Activated CD4-positive, alpha-beta T cell treated with anti-CD3 and anti-CD28 coated beads for 36 hours (primary cell): ENCODE measurements around the gene STK35. TPM values are rescaled to one million over a fixed set of nuclear protein-coding genes. Genes with fewer than 3 reads are reported as not detected.

Source experiments
- ATAC-seq: fragments of 200-7000 bp; cut with Tn5 transposase; one replicate; pipeline ENCODE4 v1.10.0; 2021; ENCODE audit warnings: mild to moderate bottlenecking, moderate library complexity
- CTCF ChIA-PET: fragments of 350-600 bp; sonication (Branson Sonifier 250); formaldehyde crosslinking; loops from one replicate; lab custom pipeline; 2021; ENCODE audit warnings: antibody characterized with exemption; lab: Charles Lee
- POLR2A ChIA-PET: fragments of 350-600 bp; sonication (Branson Sonifier 250); formaldehyde crosslinking; loops from one replicate; lab custom pipeline; 2021; ENCODE audit warnings: antibody characterized with exemption, inconsistent platforms; lab: Charles Lee
- DNase-seq: peaks from one replicate; pipeline ENCODE4 v3.0.0-alpha.2; 2020
- H3K27ac Mint-ChIP-seq: one replicate; pipeline ENCODE4 v1.8.0; 2021; ENCODE audit warnings: mixed read lengths
- H3K27me3 Mint-ChIP-seq: one replicate; pipeline ENCODE4 v1.8.0; 2021; ENCODE audit warnings: mixed read lengths
- H3K36me3 Mint-ChIP-seq: one replicate; pipeline ENCODE4 v1.8.0; 2021; ENCODE audit warnings: low read depth, mixed read lengths
- H3K4me1 Mint-ChIP-seq: one replicate; pipeline ENCODE4 v1.8.0; 2021; ENCODE audit warnings: mixed read lengths
- H3K4me3 Mint-ChIP-seq: one replicate; pipeline ENCODE4 v1.8.0; 2021; ENCODE audit warnings: mild to moderate bottlenecking, moderate library complexity, mixed read lengths
- H3K9me3 Mint-ChIP-seq: one replicate; pipeline ENCODE4 v1.8.0; 2021; ENCODE audit warnings: low read depth, mixed read lengths
- intact Hi-C, 2 experiments: fragments of 100-400 bp; cut with DNase I in 1 of 2; cut with micrococcal nuclease in 1 of 2; formaldehyde crosslinking; loops; one replicate each; pipeline versions ENCODE4 v1.14.2 to v1.15.1; 2022 to 2024; cut with DNase I, micrococcal nuclease
- total RNA-seq, 2 experiments: library from RNA; stranded (reverse); gene quantifications; one replicate each; pipeline ENCODE4 v1.2.3, GENCODE V29; 2021

The STK35 gene
- total RNA-seq, 2 experiments from 2014 or later = 18.2 to 20.9 TPM

GRCh38 chr20:2137552-2138201 is 36.0 kb downstream of the STK35 start:
- no peaks in the 10 kb centered on the region for H3K9me3 Mint-ChIP-seq
- no peak overlapping the region for H3K27ac Mint-ChIP-seq
- POLR2A ChIA-PET = no interaction called here
- H3K36me3 Mint-ChIP-seq = peaks cover 3% of the 10 kb centered on the region
- no peak for ATAC-seq
- intact Hi-C loops = no loop called here
- no peak overlapping the region for H3K4me3 Mint-ChIP-seq
- H3K27me3 Mint-ChIP-seq = no peaks in the 10 kb centered on the region
- no peak for DNase-seq
- H3K4me1 Mint-ChIP-seq = peaks cover 7% of the 10 kb centered on the region
- CTCF ChIA-PET = interaction anchor here (1.2 kb wide), 1 partner anchor 131 kb away, joined by 4 read pairs; no protein-coding TSS in a partner anchor

DNA sequence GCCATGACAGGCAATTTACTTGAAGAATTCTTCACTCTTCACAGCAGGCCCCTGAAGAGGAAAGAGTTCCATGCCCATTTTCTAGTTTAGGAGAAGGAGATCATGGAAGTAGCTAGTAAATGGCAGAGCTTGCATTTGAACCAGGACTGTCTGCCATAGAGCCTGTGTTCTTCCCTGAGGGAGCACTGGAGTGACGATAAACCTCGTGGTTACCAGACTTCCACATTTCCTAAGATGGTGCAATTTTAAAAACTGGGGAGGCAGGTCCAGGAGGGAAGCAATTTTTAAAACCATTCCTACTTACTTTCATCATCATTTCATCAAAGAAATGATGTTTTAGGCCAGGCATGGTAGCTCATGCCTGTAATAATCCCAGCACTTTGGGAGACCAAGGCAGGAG is 36.8 kb downstream of the STK35 start:
- no peak for DNase-seq

GRCh38 chr20:2139250-2139649 is 37.6 kb downstream of the STK35 start:
- no peak overlapping the region for H3K27ac Mint-ChIP-seq
- no peak for DNase-seq

More for the DNA sequence above, 36.8 kb downstream of the STK35 start:
- no peak for ATAC-seq
- Mint-ChIP-seq H3K36me3 (peaks cover 3% of the 10 kb centered on the region), H3K4me3 (no peak overlapping the region), H3K9me3 (no peaks in the 10 kb centered on the region), H3K27ac (no peak overlapping the region), H3K4me1 (peaks cover 4% of the 10 kb centered on the region), H3K27me3 (no peaks in the 10 kb centered on the region)
- POLR2A ChIA-PET = no interaction called here
- CTCF ChIA-PET = interaction anchor here (0.6 kb wide), 1 partner anchor 99 kb away, joined by 3 read pairs; no protein-coding TSS in a partner anchor
- intact Hi-C loops = no loop called here

DNA sequence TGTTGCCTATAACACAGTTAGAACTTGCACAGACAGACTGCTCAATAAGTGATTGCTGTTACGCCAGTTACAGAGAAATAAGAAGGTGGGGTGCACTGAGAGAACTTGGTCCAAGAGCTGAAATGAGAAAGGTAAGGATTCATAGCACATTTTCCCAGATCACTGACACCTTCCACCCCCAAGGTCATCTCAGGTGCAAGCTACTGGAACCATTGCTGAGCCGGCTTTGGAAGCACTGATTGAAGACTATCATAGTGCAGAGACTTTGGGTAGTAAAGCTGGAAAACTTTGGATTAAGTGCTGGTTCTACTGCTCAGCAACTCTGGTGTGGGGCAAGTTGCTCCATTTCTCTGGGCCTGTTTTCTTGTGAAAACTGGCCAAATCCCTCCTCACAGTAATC is 38.1 kb downstream of the STK35 start:
- POLR2A ChIA-PET = no interaction called here
- Mint-ChIP-seq H3K4me3 (no peak overlapping the region), H3K4me1 (peaks cover 4% of the 10 kb centered on the region), H3K27me3 (no peaks in the 10 kb centered on the region), H3K36me3 (peaks cover 6% of the 10 kb centered on the region), H3K27ac (no peak overlapping the region), H3K9me3 (no peaks in the 10 kb centered on the region)
- DNase-seq (no peak), ATAC-seq (no peak)
- intact Hi-C loops = no loop called here
- CTCF ChIA-PET = interaction anchor here (1.2 kb wide), 2 partner anchors 20 to 175 kb away, joined by 4 read pairs; no protein-coding TSS in a partner anchor

More at GRCh38 chr20:2139250-2139649, 37.6 kb downstream of the STK35 start:
- POLR2A ChIA-PET = no interaction called here
- Mint-ChIP-seq H3K4me1 (peaks cover 4% of the 10 kb centered on the region), H3K36me3 (peaks cover 5% of the 10 kb centered on the region), H3K4me3 (no peak overlapping the region), H3K27me3 (no peaks in the 10 kb centered on the region), H3K9me3 (no peaks in the 10 kb centered on the region)
- no peak for ATAC-seq
- CTCF ChIA-PET = interaction anchor here (0.6 to 1.2 kb wide), 3 partner anchors 19 to 100 kb away, joined by 3 to 4 read pairs (median 3); no protein-coding TSS in a partner anchor
- intact Hi-C loops = no loop called here

- ATAC-seq = no peak
- no peaks in the 10 kb centered on the region for H3K9me3 Mint-ChIP-seq
- no peak overlapping the region for H3K27ac Mint-ChIP-seq
- POLR2A ChIA-PET = no interaction called here
- intact Hi-C loops = no loop called here
- peaks cover 4% of the 10 kb centered on the region for H3K4me1 Mint-ChIP-seq
- no peaks in the 10 kb centered on the region for H3K27me3 Mint-ChIP-seq
- CTCF ChIA-PET = interaction anchor here (0.7 to 1.2 kb wide), 2 partner anchors 33 to 176 kb away, joined by 4 read pairs; no protein-coding TSS in a partner anchor
- peaks cover 6% of the 10 kb centered on the region for H3K36me3 Mint-ChIP-seq
- no peak overlapping the region for H3K4me3 Mint-ChIP-seq
- no peak for DNase-seq
Observed at GRCh38 chr20:2140561-2140960, 38.9 kb downstream of the STK35 start.

DNA sequence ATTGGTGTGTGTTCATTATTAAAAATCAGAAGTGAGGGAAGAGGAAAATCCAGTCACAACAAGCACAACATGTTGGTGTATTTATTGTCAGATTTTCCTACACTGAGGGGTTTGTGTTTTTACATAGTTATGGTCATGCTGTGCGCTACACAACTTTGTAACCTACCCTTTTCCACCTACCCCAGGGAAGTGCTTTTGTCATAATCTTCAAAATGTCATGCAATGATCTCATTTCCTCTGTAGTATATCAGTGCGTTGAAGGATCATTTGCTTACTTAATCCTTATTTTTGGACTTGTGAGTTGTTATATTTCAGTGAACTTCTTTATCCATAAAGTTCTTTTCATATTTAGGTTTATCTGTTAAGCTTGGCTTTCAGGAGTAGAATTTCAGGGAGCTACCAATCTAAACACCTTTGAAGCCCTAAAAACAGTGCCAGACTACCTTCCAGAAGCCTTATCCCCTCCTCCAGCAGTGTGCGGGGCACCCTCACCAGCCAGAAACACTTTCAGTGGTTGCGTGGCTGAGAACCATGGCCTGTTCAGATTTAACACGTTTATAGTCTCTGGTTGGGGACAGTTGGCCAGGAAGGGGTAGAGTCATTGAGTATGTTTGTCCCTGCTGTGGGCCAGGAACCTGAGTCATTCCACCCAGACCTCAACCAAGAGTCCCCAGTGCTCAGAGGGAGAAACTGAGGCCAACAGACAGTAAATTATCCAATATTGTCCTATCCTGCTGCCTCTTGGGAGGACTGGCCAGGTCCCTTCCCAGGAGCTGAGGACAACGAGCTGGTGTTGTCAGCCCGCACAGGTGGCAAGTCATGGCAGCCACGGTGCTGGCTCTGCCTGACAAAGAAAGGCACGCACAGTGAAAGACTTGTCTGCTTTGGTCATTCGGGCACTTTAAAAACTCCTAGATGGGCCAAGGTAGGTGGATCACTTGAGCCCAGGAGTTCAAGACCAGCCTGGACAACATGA is 40.3 kb downstream of the STK35 start:
- Mint-ChIP-seq H3K4me3 (no peak overlapping the region), H3K4me1 (peaks cover 4% of the 10 kb centered on the region), H3K36me3 (peaks cover 6% of the 10 kb centered on the region), H3K27me3 (no peaks in the 10 kb centered on the region), H3K27ac (no peak overlapping the region), H3K9me3 (no peaks in the 10 kb centered on the region)
- ATAC-seq (no peak), DNase-seq (no peak)
- intact Hi-C loops = no loop called here
- POLR2A ChIA-PET = no interaction called here
- CTCF ChIA-PET = interaction anchor here (0.7 kb wide), 1 partner anchor 149 kb away, joined by 3 read pairs; no protein-coding TSS in a partner anchor

DNA sequence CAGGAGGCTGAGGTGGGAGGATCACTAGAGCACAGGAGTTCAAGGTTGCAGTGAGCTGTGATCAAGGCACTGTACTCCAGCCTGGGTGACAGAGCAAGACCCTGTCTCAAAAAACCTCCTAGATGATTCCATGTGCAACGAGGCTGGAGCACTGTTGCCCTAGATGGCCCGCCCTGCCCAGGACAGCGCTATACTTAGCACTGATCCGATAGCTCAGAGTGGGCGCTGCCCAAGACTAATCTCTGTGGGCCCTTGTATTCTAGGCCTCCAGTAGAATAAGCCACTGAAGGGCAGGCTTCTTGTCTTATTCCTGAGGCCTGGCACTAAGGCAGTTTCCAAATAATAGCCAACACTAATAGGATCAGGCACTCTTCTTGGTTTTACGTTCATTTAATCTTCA is 41.0 kb downstream of the STK35 start:
- Mint-ChIP-seq H3K4me1 (peaks cover 4% of the 10 kb centered on the region), H3K27me3 (no peaks in the 10 kb centered on the region), H3K36me3 (peaks cover 6% of the 10 kb centered on the region), H3K27ac (no peak overlapping the region), H3K9me3 (no peaks in the 10 kb centered on the region), H3K4me3 (no peak overlapping the region)
- no peak for ATAC-seq
- intact Hi-C loops = no loop called here
- CTCF ChIA-PET = interaction anchor here (0.6 kb wide), 1 partner anchor 179 kb away, joined by 3 read pairs; no protein-coding TSS in a partner anchor
- POLR2A ChIA-PET = no interaction called here
- DNase-seq = no peak

GRCh38 chr20:2143594-2143993 is 42.0 kb downstream of the STK35 start:
- Mint-ChIP-seq H3K9me3 (no peaks in the 10 kb centered on the region), H3K27ac (no peak overlapping the region), H3K4me1 (peaks cover 4% of the 10 kb centered on the region), H3K27me3 (no peaks in the 10 kb centered on the region), H3K36me3 (peaks cover 6% of the 10 kb centered on the region), H3K4me3 (no peak overlapping the region)
- intact Hi-C loops = no loop called here
- ATAC-seq = no peak
- POLR2A ChIA-PET = interaction anchor here (0.5 kb wide), 1 partner anchor 23 kb away, joined by 3 read pairs; no protein-coding TSS in a partner anchor
- CTCF ChIA-PET = interaction anchor here (1.3 kb wide), 1 partner anchor 138 kb away, joined by 3 read pairs; no protein-coding TSS in a partner anchor
- no peak for DNase-seq

- H3K4me1 Mint-ChIP-seq = peaks cover 4% of the 10 kb centered on the region
- H3K36me3 Mint-ChIP-seq = peaks cover 6% of the 10 kb centered on the region
- no peak overlapping the region for H3K27ac Mint-ChIP-seq
- H3K27me3 Mint-ChIP-seq = no peaks in the 10 kb centered on the region
- ChIA-PET POLR2A (no interaction called here), CTCF (interaction anchor here (1.3 kb wide), 1 partner anchor 139 kb away, joined by 3 read pairs; no protein-coding TSS in a partner anchor)
- intact Hi-C loops = no loop called here
- no peak for ATAC-seq
- no peaks in the 10 kb centered on the region for H3K9me3 Mint-ChIP-seq
- DNase-seq = no peak
- no peak overlapping the region for H3K4me3 Mint-ChIP-seq
Observed at GRCh38 chr20:2144850-2145249, 43.2 kb downstream of the STK35 start.

- ATAC-seq (no peak), DNase-seq (no peak)
- no peaks in the 10 kb centered on the region for H3K9me3 Mint-ChIP-seq
- intact Hi-C loops = no loop called here
- H3K4me1 Mint-ChIP-seq = peaks cover 4% of the 10 kb centered on the region
- no peak overlapping the region for H3K27ac Mint-ChIP-seq
- peaks cover 6% of the 10 kb centered on the region for H3K36me3 Mint-ChIP-seq
- H3K27me3 Mint-ChIP-seq = no peaks in the 10 kb centered on the region
- no peak overlapping the region for H3K4me3 Mint-ChIP-seq
- ChIA-PET CTCF (no interaction called here), POLR2A (no interaction called here)
Observed at GRCh38 chr20:2145376-2145775, 43.7 kb downstream of the STK35 start.

DNA sequence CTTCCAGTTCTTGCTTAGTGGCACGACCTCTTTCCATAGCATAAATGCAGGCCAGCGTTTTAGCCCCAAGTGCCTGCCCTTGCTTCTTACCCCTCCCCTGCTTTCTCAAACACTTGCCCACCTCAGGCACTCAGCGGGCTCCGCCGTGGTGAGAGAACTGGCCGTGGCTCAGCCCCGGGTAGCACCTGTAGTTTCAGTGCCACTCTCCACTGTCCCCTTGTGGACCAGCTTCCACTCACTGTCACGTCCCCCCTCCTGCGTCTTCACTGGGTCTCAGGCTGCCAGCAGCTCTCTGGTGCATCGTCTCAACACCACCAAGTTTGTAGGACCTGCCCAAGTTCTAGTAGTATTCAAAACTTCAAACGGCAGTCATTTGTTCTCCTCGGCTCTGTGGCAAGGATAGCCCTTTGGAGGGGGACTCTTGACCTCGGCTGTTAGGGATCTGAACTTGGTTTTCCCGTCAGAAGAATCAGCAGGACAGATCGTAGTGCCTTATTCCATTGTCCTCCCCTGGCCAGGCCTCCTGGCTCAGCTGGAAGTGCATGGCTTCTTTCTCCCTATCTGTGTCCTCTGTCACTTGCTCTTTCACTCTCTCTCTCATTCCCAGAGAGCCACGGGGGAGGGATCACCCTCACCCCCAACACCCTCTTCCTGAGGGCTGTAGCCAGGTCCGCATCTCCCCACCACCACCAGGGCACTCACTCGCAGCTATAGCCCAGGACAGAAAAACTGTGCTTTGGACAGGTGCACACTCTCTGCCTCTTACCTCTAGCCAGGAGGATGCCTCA is 44.6 kb downstream of the STK35 start:
- Mint-ChIP-seq H3K4me3 (no peak overlapping the region), H3K9me3 (no peaks in the 10 kb centered on the region), H3K4me1 (peaks cover 4% of the 10 kb centered on the region), H3K27ac (no peak overlapping the region), H3K27me3 (no peaks in the 10 kb centered on the region), H3K36me3 (peaks cover 6% of the 10 kb centered on the region)
- intact Hi-C loops = no loop called here
- ATAC-seq (no peak), DNase-seq (no peak)
- ChIA-PET POLR2A (no interaction called here), CTCF (no interaction called here)
